Hepatocyte (in vitro differentiated cells): Measurements from ENCODE around the gene UTF1. TPM values are rescaled to one million over a fixed set of nuclear protein-coding genes. Genes with fewer than 3 reads are reported as not detected.
A peak's percentile ranks its signal among the peaks of the same experiment; 100 is the strongest.

ENCODE experiments used
- DNase-seq: peaks from one replicate; pipeline ENCODE4 v3.0.0-alpha.2; 2016; ENCODE audit warnings: low spot score
- H2AFZ ChIP-seq: fragments of 200-600 bp; sonication (generic); 2 replicates; pipeline ENCODE4 v1.6.0; 2016; ENCODE audit warnings: antibody characterized with exemption, mild to moderate bottlenecking
- H3K27ac ChIP-seq: fragments of 200-600 bp; sonication (generic); 2 replicates; pipeline ENCODE4 v1.5.1; 2016; ENCODE audit warnings: mild to moderate bottlenecking
- H3K27me3 ChIP-seq: fragments of 200-600 bp; sonication (generic); 2 replicates; pipeline ENCODE4 v1.6.1; 2016
- H3K36me3 ChIP-seq: fragments of 200-600 bp; sonication (generic); replicated peaks from 2 replicates; pipeline ENCODE4 v1.5.1; 2016; ENCODE audit warnings: low read depth; ENCODE audit not compliant: insufficient read depth
- H3K4me1 ChIP-seq: fragments of 200-600 bp; sonication (generic); 2 replicates; pipeline ENCODE4 v1.5.1; 2016; ENCODE audit warnings: mild to moderate bottlenecking, moderate library complexity; ENCODE audit not compliant: insufficient read depth
- H3K4me2 ChIP-seq: fragments of 200-600 bp; sonication (generic); 2 replicates; pipeline ENCODE4 v1.6.0; 2016
- H3K4me3 ChIP-seq: fragments of 200-600 bp; sonication (generic); 2 replicates; pipeline ENCODE4 v1.5.1; 2016; ENCODE audit warnings: mild to moderate bottlenecking
- H3K79me2 ChIP-seq: fragments of 200-600 bp; sonication (generic); 2 replicates; pipeline ENCODE4 v1.6.0; 2017; ENCODE audit warnings: mild to moderate bottlenecking
- H3K9me2 ChIP-seq: fragments of 200-600 bp; sonication (generic); replicated peaks from 2 replicates; pipeline ENCODE4 v1.6.0; 2017; ENCODE audit warnings: mild to moderate bottlenecking; ENCODE audit not compliant: insufficient read depth
- H3K9me3 ChIP-seq: fragments of 200-600 bp; sonication (generic); 2 replicates; pipeline ENCODE4 v1.5.1; 2016; ENCODE audit warnings: low read depth, mild to moderate bottlenecking
- H4K20me1 ChIP-seq: fragments of 200-600 bp; sonication (generic); 2 replicates; pipeline ENCODE4 v1.6.0; 2016; ENCODE audit warnings: mild to moderate bottlenecking; ENCODE audit not compliant: insufficient read depth, poor library complexity, severe bottlenecking
- CTCF ChIP-seq: fragments of 200-600 bp; sonication (generic); IDR thresholded peaks from 2 replicates; pipeline ENCODE4 v1.5.1; 2016; ENCODE audit warnings: antibody characterized with exemption, mild to moderate bottlenecking; ENCODE audit not compliant: poor library complexity
- EZH2 ChIP-seq: fragments of 200-600 bp; sonication (generic); IDR thresholded peaks from 2 replicates; pipeline ENCODE4 v1.6.1; 2016; ENCODE audit warnings: antibody characterized with exemption, mild to moderate bottlenecking, borderline replicate concordance
- EZH2phosphoT487 ChIP-seq: fragments of 200-600 bp; sonication (generic); IDR thresholded peaks from one replicate; pipeline ENCODE4 v1.6.1; 2018; ENCODE audit warnings: antibody characterized with exemption, mild to moderate bottlenecking, low read depth, moderate library complexity; ENCODE audit not compliant: unreplicated experiment, severe bottlenecking
- WGBS: methylation state at CpG from one replicate; pipeline ENCODE4 v1.1.6; 2016; ENCODE audit warnings: low lambda C conversion rate; ENCODE audit errors: missing lambda C conversion rate; 5-methylcytosine and 5-hydroxymethylcytosine counted together
- polyA plus RNA-seq: library from polyadenylated mRNA; unstranded; fragments of >200 nt; fragmentation: Nextera tagmentation; extraction: Ambion mirVana; gene quantifications from 2 replicates; pipeline ENCODE4 v1.2.1, GENCODE V29; 2016
- total RNA-seq: library from RNA; depleted of rRNA; stranded (reverse); fragments of >200 nt; gene quantifications from 2 replicates; pipeline ENCODE4 v1.2.3, GENCODE V29; 2014

The UTF1 gene
- total and polyA plus RNA-seq, 2 experiments from 2014 or later, result not detected

GRCh38 chr10:133272964-133273420, 43.0 kb downstream of the UTF1 start:
- Histone ChIP-seq H3K27me3 (peaks cover 13% of the 10 kb centered on the region), H2AFZ (no peak overlapping the region), H3K36me3 (no peaks in the 10 kb centered on the region), H3K4me3 (no peak overlapping the region), H3K79me2 (no peaks in the 10 kb centered on the region), H3K4me1 (peaks cover 28% of the 10 kb centered on the region), H4K20me1 (no peaks in the 10 kb centered on the region), H3K27ac (no peak overlapping the region), H3K9me2 (no peaks in the 10 kb centered on the region), H3K9me3 (no peaks in the 10 kb centered on the region), H3K4me2 (no peak overlapping the region)
- no peak for TF ChIP-seq EZH2
- no peak for TF ChIP-seq CTCF
- no peak for TF ChIP-seq EZH2phosphoT487
- no peak for DNase-seq
- 96% methylated on average over 21 of the region's 25 CpGs for WGBS

DNA sequence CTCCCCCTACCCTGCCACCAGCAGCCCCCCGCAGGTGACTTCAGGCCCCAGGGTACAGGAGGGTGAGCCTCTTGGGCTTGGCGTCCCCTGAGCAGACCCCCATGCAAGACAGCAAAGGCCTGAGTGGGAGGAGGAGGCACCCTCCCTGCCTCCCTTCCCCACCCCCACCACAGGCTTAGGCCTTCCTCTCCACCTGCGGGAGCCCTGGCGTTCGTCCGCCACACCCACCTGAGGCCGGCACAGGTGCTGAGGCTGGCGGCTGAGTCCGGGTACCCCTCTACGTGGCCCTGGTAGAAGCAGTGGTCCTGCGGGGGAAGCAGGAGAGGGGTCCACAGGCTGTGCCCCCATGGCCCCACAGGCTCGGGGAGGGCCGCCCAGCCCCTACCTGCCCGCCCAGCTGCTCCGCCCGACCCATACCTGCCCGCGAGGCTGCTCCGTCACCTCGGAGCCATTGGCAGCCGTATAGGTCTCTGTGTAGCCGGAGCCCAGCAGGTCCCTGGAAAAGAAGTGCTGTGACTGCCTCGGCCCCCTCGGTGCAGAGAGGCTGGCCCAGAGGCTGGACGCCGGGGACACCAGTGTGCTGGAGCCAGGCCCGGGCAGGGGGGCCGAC, 43.6 kb downstream of the UTF1 start:
- H3K9me2 ChIP-seq, result no peaks in the 10 kb centered on the region
- no peak for TF ChIP-seq EZH2
- no peak for TF ChIP-seq EZH2phosphoT487
- no peak for TF ChIP-seq CTCF
- no peaks in the 10 kb centered on the region for H3K79me2 ChIP-seq
- H3K27ac ChIP-seq, result no peak overlapping the region
- no peak overlapping the region for H3K4me3 ChIP-seq
- no peak overlapping the region for H2AFZ ChIP-seq
- 95% methylated on average over 24 of the region's 28 CpGs for WGBS
- peaks cover 13% of the 10 kb centered on the region for H3K27me3 ChIP-seq
- H3K9me3 ChIP-seq, result no peaks in the 10 kb centered on the region
- no peaks in the 10 kb centered on the region for H3K36me3 ChIP-seq
- no peak overlapping the region for H3K4me2 ChIP-seq
- H3K4me1 ChIP-seq, result peaks cover 33% of the 10 kb centered on the region
- H4K20me1 ChIP-seq, result no peaks in the 10 kb centered on the region
- no peak for DNase-seq

DNA sequence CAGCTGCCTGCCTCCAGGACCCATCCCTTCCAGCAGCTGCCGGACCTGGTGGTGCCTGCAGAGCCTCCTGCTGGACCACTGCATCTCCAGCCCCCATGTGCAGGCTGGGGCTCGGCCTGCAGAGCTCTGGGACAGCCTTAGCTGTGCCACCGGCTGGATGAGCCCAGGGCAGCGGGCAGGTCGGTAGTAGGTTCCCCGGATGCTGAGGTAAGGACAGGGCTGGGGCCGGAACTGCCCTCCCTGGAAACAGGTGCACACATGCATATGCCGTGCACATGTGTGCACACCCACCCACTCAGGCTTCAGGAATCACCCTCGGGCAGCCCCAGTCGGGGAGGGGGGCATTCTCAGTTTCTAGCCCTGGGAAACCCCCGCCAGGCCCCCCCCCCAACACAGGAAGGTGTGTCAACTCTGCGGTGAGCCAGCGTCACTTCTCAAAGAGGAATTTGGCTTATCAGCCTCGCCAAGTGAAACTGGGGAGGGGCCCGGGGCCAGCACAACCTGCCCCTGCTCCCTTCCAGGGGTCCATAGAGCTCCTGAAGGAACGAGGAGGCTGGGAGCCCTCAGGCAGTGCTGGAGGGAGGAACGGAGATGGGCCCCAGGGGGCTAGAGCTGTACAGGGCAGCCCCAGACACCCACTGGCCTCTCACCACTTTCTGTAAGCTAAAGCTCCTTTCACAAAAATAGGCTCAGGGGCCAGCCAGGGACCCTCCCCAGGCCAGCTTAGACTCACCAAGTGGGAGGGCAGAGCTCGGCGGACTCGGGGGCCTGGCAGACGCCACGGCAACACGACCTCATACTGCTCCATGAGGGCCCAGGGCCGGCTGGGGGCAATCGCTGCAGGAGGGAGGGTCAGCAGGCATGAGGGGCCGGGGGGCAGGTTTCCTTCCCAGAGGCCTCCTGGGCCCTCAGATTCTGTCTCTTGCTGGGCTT, 45.0 kb downstream of the UTF1 start:
- Histone ChIP-seq H3K9me3 (no peaks in the 10 kb centered on the region), H3K27me3 (peaks cover 13% of the 10 kb centered on the region), H3K4me1 (peaks cover 42% of the 10 kb centered on the region), H2AFZ (no peak overlapping the region), H3K4me3 (no peak overlapping the region), H3K4me2 (no peak overlapping the region), H3K27ac (no peak overlapping the region), H3K9me2 (no peaks in the 10 kb centered on the region), H4K20me1 (no peaks in the 10 kb centered on the region), H3K36me3 (no peaks in the 10 kb centered on the region), H3K79me2 (no peaks in the 10 kb centered on the region)
- TF ChIP-seq EZH2 (no peak), CTCF (no peak), EZH2phosphoT487 (no peak)
- WGBS, result 66% methylated on average over 23 of the region's 26 CpGs
- peak; percentile 42 for DNase-seq
